ENCODE measurements around the gene SLIT3. TPM values are rescaled to one million over a fixed set of nuclear protein-coding genes. Genes with fewer than 3 reads are reported as not detected.
A peak's percentile ranks its signal among the peaks of the same experiment; 100 is the strongest.

Gene SLIT3
- total RNA-seq, 1 donor from 2014 or later = 5.0 TPM

DNA sequence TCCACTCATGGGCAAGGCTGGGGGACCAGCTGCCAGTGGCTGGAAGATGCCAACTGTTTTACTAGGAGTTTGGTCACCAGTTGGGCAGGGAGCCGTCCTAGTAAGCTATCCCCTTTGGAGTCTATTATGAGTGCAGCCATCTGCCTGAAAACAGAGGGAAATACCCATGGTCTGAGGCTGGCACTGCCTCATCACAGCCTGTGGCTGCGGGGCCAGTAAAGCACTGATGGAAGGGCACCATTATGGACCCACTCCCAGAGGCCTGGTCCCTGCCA lies 534.6 kb downstream of the SLIT3 start:
- H3K27me3 ChIP-seq (ENCODE audit: control insufficient read depth, insufficient read depth, low read length) = no peaks in the 10 kb centered on the region
- H3K4me3 ChIP-seq (ENCODE audit: low read depth, low read length) = no peak overlapping the region
- TF ChIP-seq, protein P1, sequence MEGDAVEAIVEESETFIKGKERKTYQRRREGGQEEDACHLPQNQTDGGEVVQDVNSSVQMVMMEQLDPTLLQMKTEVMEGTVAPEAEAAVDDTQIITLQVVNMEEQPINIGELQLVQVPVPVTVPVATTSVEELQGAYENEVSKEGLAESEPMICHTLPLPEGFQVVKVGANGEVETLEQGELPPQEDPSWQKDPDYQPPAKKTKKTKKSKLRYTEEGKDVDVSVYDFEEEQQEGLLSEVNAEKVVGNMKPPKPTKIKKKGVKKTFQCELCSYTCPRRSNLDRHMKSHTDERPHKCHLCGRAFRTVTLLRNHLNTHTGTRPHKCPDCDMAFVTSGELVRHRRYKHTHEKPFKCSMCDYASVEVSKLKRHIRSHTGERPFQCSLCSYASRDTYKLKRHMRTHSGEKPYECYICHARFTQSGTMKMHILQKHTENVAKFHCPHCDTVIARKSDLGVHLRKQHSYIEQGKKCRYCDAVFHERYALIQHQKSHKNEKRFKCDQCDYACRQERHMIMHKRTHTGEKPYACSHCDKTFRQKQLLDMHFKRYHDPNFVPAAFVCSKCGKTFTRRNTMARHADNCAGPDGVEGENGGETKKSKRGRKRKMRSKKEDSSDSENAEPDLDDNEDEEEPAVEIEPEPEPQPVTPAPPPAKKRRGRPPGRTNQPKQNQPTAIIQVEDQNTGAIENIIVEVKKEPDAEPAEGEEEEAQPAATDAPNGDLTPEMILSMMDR (IDR thresholded peaks at IDR 0.05; ENCODE audit: insufficient read depth, low read length, poor library complexity, severe bottlenecking) = no peak
- DNase-seq (ENCODE audit: low read depth) = no peak
- no peaks in the 10 kb centered on the region for H3K36me3 ChIP-seq (ENCODE audit: control insufficient read depth, insufficient read depth, low read length)

DNA sequence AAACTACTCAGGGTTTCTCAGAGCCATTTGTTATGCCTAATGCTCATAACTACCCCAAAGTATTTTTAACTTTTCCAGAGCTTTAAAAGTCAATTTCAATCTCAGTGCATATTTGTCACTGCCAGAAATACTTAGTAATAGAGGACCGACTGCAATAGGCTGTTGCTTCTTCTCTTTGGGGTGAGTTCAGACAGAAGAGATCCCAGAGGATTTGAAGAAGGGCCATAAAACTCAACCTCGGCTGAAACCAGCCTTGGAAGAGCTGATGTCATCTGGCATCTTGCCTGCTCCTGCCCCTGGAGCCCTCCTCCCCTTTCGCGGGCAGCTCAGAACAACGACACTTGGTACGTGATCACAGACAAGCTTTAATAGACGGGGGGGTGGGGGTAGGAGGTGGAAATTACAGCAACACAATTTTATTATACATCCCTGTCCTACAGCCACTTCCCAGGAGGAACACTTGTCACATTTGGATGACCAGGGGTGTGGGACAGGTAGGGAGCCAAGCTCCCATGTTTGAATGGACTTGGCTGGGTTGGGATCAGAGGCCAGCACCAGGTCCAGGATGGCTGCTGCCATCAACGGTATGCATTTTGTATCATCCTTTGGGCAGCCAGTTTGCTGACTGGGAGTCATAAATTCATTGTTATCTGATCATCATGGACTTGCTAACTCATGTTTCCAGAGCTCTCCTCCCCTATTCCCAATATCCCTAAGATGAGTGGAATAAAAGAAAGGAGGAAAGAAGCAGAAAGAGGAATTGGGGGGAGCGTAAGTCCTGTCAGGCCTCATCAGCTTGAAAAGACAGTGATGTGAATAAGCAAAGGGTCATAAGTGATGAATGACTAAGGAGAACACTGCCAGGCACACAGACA lies 535.2 kb downstream of the SLIT3 start:
- no peaks in the 10 kb centered on the region for H3K36me3 ChIP-seq (ENCODE audit: control insufficient read depth, insufficient read depth, low read length)
- DNase-seq (ENCODE audit: low read depth) = peak; percentile 5
- no peaks in the 10 kb centered on the region for H3K27me3 ChIP-seq (ENCODE audit: control insufficient read depth, insufficient read depth, low read length)
- TF ChIP-seq, protein P1 (IDR thresholded peaks at IDR 0.05; ENCODE audit: insufficient read depth, low read length, poor library complexity, severe bottlenecking) = no peak
- no peak overlapping the region for H3K4me3 ChIP-seq (ENCODE audit: low read depth, low read length)

DNA sequence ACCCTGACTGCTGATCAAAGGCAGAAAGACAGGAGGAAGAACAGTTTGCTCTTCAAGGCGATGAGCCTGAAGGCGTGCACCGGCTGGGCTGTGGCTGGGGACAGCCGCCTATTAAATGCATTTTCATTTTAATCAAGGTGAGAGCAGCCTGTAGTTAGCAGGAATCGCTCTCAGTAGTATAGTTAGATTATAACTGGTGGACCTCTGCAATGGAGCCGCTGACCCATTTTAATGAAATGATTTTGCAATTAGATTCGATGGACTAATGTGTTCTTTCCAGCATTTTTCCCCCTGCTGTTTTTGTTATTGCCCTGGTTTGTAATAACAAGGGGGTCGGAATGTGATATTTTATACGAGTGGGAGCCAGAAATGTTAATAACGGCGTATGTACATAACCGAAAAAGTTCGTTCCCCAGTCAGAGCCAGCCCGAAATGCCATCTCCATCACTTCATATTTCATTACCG lies 535.8 kb downstream of the SLIT3 start:
- no peaks in the 10 kb centered on the region for H3K36me3 ChIP-seq (ENCODE audit: control insufficient read depth, insufficient read depth, low read length)
- no peak for DNase-seq (ENCODE audit: low read depth)
- no peak overlapping the region for H3K4me3 ChIP-seq (ENCODE audit: low read depth, low read length)
- H3K27me3 ChIP-seq (ENCODE audit: control insufficient read depth, insufficient read depth, low read length) = no peaks in the 10 kb centered on the region
- TF ChIP-seq, protein P1 (IDR thresholded peaks at IDR 0.05; ENCODE audit: insufficient read depth, low read length, poor library complexity, severe bottlenecking) = no peak

DNA sequence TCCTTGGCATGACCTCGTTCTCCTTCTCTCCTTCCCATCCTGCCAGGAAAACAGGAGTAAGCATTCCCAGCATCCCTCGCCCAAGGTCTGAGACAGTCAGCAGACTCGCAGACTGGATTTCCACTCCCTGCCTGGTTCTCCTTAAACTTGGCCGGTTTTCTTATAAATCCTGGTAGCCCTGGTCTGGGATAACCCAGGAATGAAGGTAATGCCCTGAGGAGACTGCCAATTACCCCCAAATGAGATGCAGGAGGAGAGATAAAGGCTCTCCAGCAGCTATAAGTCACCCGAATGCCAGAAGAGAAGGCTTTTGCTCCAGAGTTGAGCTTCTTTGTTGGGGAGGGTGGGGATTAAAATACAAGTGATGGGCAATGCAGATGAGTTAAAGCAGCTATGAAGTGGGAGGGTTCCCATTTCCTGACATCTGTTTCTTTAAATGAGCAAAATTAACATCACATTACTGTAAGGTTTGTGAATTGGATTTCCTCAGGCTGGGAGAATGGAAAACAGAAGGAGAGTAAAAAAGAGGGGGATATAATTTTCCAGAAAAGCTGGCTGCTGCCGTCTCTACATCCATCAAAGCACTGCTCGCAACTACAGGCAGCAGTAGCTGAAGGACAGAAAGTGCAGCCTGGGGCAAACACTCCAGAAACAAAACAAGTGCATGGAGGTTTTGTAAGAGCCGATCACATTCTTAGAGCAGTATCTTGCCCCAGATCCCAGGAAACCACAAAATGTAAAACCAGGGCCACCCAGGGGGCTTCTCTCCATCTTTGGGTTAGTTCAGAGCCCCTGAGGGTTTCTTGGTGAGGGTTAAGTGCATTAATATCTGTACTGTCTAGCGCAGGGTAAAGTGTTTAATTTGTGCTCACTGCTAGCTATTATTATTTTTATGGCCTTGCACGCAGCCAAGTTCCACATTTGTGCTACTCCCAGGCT lies 544.2 kb downstream of the SLIT3 start:
- Histone ChIP-seq H3K36me3 (ENCODE audit: control insufficient read depth, insufficient read depth, low read length) (peaks cover 1% of the 10 kb centered on the region), H3K4me3 (ENCODE audit: low read depth, low read length) (no peak overlapping the region), H3K27me3 (ENCODE audit: control insufficient read depth, insufficient read depth, low read length) (peaks cover 2% of the 10 kb centered on the region)
- DNase-seq (ENCODE audit: low read depth) = no peak
- TF ChIP-seq, protein P1 (IDR thresholded peaks at IDR 0.05; ENCODE audit: insufficient read depth, low read length, poor library complexity, severe bottlenecking) = no peak

DNA sequence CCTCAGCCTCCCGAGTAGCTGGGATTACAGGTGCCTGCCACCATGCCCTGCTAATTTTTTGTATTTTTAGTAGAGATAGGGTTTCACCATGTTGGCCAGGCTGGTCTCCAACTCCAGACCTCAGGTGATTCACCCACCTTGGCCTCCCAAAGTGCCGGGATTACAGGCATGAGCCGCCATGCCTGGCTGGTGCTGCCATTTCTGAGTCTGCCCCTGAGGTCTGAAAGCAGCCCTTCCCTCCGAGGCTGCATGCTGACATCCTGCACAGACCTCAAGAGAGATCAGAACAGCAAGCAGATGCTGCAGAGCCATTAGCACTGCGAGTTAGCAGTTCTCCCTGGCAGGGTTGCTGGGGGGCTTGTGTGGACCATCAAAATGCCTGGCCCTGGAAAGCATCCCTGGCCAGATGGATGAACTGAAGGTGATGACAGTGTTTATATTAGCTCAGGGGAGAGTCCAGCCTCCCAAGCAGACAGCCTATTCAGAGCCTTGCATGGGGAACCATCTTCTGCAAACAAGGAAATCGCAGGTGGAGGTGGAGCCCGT lies 545.3 kb downstream of the SLIT3 start:
- Histone ChIP-seq H3K36me3 (ENCODE audit: control insufficient read depth, insufficient read depth, low read length) (peaks cover 1% of the 10 kb centered on the region), H3K27me3 (ENCODE audit: control insufficient read depth, insufficient read depth, low read length) (peaks cover 2% of the 10 kb centered on the region)
- TF ChIP-seq, protein P1 (IDR thresholded peaks at IDR 0.05; ENCODE audit: insufficient read depth, low read length, poor library complexity, severe bottlenecking) = no peak

More for the DNA sequence above, 545.3 kb downstream of the SLIT3 start:
- H3K4me3 ChIP-seq (ENCODE audit: low read depth, low read length) = no peak overlapping the region
- no peak for DNase-seq (ENCODE audit: low read depth)
